Activated CD4-positive, alpha-beta memory T cell treated with anti-CD3 and anti-CD28 coated beads for 36 hours (primary cell): ENCODE results near the gene SNRNP25. TPM values are rescaled to one million over a fixed set of nuclear protein-coding genes. Genes with fewer than 3 reads are reported as not detected.
A peak's percentile ranks its signal among the peaks of the same experiment; 100 is the strongest.
"Not testable (repeated sequence)": the region's sequence is repeated elsewhere in the genome, so short reads cannot be mapped to it uniquely, and the experiment has no call there.

ENCODE experiments used
- CTCF ChIA-PET: fragments of 350-600 bp; sonication (Branson Sonifier 250); formaldehyde crosslinking; loops from one replicate; lab custom pipeline; 2021; ENCODE audit warnings: antibody characterized with exemption, inconsistent platforms; lab: Charles Lee
- POLR2A ChIA-PET: fragments of 350-600 bp; sonication (Branson Sonifier 250); formaldehyde crosslinking; loops from one replicate; lab custom pipeline; 2021; ENCODE audit warnings: antibody characterized with exemption; lab: Charles Lee
- DNase-seq: peaks from one replicate; pipeline ENCODE4 v3.0.0-alpha.2; 2020
- H3K27ac Mint-ChIP-seq: one replicate; pipeline ENCODE4 v1.8.0; 2021; ENCODE audit warnings: mixed read lengths
- H3K27me3 Mint-ChIP-seq: one replicate; pipeline ENCODE4 v1.8.0; 2021; ENCODE audit warnings: mixed read lengths
- H3K36me3 Mint-ChIP-seq: one replicate; pipeline ENCODE4 v1.8.0; 2021; ENCODE audit warnings: mixed read lengths
- H3K4me1 Mint-ChIP-seq: one replicate; pipeline ENCODE4 v1.8.0; 2021; ENCODE audit warnings: low read depth, mixed read lengths
- H3K4me3 Mint-ChIP-seq: one replicate; pipeline ENCODE4 v1.8.0; 2021; ENCODE audit warnings: mild to moderate bottlenecking, mixed read lengths
- H3K9me3 Mint-ChIP-seq: one replicate; pipeline ENCODE4 v1.8.0; 2021; ENCODE audit warnings: mixed read lengths
- intact Hi-C: fragments of 100-400 bp; cut with micrococcal nuclease; formaldehyde crosslinking; loops from one replicate; pipeline ENCODE4 v1.15.1; 2023
- total RNA-seq, 2 experiments: library from RNA; stranded (reverse); gene quantifications; one replicate each; pipeline ENCODE4 v1.2.3, GENCODE V29; 2021

The SNRNP25 gene
- total RNA-seq, 2 experiments from 2014 or later = 48.5 to 51.1 TPM

DNA sequence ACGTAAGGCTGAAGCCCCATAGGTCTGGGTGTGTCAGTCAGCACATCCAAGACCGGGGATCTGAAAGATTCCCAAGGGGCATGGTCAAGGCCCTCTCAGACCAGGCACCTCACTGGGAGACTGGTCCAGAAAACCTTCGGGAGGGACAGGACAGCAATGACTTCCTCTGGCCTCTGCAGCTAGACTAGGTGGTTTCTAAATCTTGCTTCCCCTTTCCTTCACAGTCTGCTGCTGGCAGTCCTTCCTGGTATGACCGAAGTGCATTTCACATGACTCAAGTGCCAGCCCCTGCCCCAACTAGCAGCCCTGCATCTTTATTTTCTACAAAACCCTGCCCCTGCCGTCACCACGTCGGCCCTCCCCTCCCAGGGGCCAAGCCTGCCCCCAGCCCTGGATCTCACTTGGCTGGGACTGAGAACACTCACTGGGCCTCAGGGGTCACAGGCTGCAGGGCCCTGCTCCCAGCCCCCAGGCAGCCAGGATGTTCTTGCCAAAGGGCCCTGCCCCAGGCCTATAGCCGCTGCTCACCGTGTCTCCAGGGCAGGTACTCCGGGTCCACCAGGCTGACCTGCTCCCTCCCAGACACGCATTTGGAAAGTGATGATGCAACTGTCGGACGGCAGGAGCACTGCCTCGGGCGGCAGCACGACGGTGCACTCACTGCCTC, 18.5 kb upstream of the SNRNP25 start:
- ChIA-PET POLR2A (interaction anchor here (0.6 kb wide), 1 partner anchor 172 kb away, joined by 3 read pairs; no protein-coding TSS in a partner anchor), CTCF (no interaction called here)
- intact Hi-C loops = no loop called here
- Mint-ChIP-seq H3K27me3 (no peaks in the 10 kb centered on the region), H3K27ac (no peak overlapping the region), H3K36me3 (peaks cover 12% of the 10 kb centered on the region), H3K9me3 (no peaks in the 10 kb centered on the region), H3K4me3 (no peak overlapping the region), H3K4me1 (peaks cover 16% of the 10 kb centered on the region)
- no peak for DNase-seq

- peaks cover 17% of the 10 kb centered on the region for H3K4me1 Mint-ChIP-seq
- CTCF ChIA-PET = no interaction called here
- H3K27me3 Mint-ChIP-seq = no peaks in the 10 kb centered on the region
- H3K27ac Mint-ChIP-seq = no peak overlapping the region
- POLR2A ChIA-PET = no interaction called here
- DNase-seq = no peak
- intact Hi-C loops = no loop called here
- peaks cover 12% of the 10 kb centered on the region for H3K36me3 Mint-ChIP-seq
- H3K4me3 Mint-ChIP-seq = no peak overlapping the region
- H3K9me3 Mint-ChIP-seq = no peaks in the 10 kb centered on the region
Observed at GRCh38 chr16:35678-36305, 17.8 kb upstream of the SNRNP25 start.

DNA sequence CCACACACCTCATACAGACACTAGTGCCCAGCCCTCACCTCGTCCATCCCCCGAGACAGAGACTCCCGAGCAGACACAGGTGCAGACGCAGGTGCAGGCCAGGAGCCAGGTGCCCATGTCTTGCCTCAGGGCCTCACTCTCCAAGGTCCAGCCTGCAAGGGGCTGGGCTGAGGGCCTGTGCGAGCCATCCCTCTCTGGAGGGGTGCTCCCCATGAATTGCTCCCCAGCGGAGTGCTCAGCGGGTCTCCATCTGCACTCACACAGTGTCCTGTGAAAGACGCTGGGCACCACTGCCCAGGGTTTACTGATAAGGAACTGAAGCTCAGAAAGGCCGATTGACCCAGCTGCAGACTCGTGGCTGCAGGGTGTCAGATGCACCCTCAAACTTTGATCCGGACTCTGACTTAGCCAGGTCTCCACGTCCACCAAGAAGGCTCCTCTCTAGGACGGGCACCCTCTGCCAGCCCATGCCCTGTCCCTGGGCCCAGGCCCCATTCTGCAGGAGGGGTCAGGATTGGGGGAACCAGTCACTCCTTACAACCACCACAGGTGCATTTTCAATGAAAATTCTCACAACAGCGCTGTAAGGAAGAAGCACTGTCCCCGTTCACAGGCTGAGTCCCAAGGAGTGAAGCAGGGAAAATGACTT, 17.2 kb upstream of the SNRNP25 start:
- ChIA-PET POLR2A (no interaction called here), CTCF (no interaction called here)
- H3K4me1 Mint-ChIP-seq = peaks cover 20% of the 10 kb centered on the region
- no peak overlapping the region for H3K27ac Mint-ChIP-seq
- H3K9me3 Mint-ChIP-seq = no peaks in the 10 kb centered on the region
- no peaks in the 10 kb centered on the region for H3K27me3 Mint-ChIP-seq
- peaks cover 12% of the 10 kb centered on the region for H3K36me3 Mint-ChIP-seq
- intact Hi-C loops = no loop called here
- DNase-seq = no peak
- H3K4me3 Mint-ChIP-seq = no peak overlapping the region

DNA sequence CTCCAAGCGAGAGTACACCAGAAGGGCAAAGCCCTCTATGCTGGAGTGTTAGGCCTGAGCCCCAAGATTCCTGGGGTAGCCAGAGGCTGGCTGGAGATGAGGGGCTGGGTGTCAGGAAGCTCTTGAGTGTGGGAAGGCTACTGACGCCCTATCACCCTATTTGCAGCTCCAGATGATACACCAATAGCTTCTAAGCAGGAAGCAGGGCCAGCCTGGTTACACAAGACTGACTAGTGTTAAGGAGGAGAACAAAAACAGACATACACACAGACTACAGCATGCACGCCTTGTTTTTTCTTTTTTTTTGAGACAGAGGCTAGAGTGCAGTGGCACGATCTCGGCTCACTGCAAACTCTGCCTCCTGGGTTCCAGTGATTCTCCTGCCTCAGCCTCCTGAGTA, 16.1 kb upstream of the SNRNP25 start:
- Mint-ChIP-seq H3K9me3 (no peaks in the 10 kb centered on the region), H3K4me3 (no peak overlapping the region), H3K36me3 (peaks cover 20% of the 10 kb centered on the region), H3K27ac (no peak overlapping the region), H3K4me1 (peaks cover 28% of the 10 kb centered on the region), H3K27me3 (no peaks in the 10 kb centered on the region)
- intact Hi-C loops = no loop called here
- ChIA-PET CTCF (interaction anchor here (3.3 kb wide), 1 partner anchor 60 kb away, joined by 17 read pairs; no protein-coding TSS in a partner anchor), POLR2A (no interaction called here)
- no peak for DNase-seq

DNA sequence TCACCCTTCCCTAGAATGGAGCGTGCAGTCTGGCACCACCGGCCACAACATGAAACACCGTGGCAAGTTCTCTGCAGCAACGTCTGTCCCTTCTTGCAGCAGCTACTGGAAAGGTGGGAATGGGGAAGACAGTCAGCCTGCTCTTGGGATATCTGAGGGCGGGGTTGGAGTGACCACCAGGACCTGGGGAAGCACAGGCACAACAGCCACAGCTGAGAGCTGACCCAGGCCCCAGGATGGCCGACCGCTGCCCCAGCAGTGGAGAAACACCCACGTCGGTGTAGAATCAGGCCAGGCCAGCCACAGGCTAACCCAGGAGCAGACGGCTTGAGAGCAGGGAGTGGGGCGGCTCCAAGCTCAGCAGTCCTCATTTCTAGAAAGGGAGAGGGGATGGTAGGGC, 15.4 kb upstream of the SNRNP25 start:
- H3K27me3 Mint-ChIP-seq, DNase-seq, H3K4me3 Mint-ChIP-seq, H3K9me3 Mint-ChIP-seq, intact Hi-C loops, H3K27ac Mint-ChIP-seq: not testable (repeated sequence)
- H3K36me3 Mint-ChIP-seq = peaks cover 23% of the 10 kb centered on the region
- peaks cover 35% of the 10 kb centered on the region for H3K4me1 Mint-ChIP-seq
- POLR2A ChIA-PET = interaction anchor here (1.1 kb wide), 1 partner anchor 15 kb away, joined by 5 read pairs; the partner anchor contains the start of genes POLR3K and SNRNP25
- CTCF ChIA-PET = interaction anchor here (3.3 kb wide), 1 partner anchor 59 kb away, joined by 17 read pairs; no protein-coding TSS in a partner anchor

- ChIA-PET CTCF (interaction anchor here (1.2 to 3.3 kb wide), 2 partner anchors 28 to 58 kb away, joined by 3 to 17 read pairs; no protein-coding TSS in a partner anchor), POLR2A (interaction anchor here (1.1 kb wide), 1 partner anchor 14 kb away, joined by 5 read pairs; the partner anchor contains the start of genes POLR3K and SNRNP25)
- no peak overlapping the region for H3K4me3 Mint-ChIP-seq
- peaks cover 29% of the 10 kb centered on the region for H3K36me3 Mint-ChIP-seq
- no peak overlapping the region for H3K27ac Mint-ChIP-seq
- H3K4me1 Mint-ChIP-seq = peaks cover 37% of the 10 kb centered on the region
- peak; percentile 68 for DNase-seq
- intact Hi-C loops = no loop called here
- no peaks in the 10 kb centered on the region for H3K27me3 Mint-ChIP-seq
- H3K9me3 Mint-ChIP-seq = no peaks in the 10 kb centered on the region
Observed at GRCh38 chr16:38941-39892, 14.4 kb upstream of the SNRNP25 start.

- H3K36me3 Mint-ChIP-seq = peaks cover 32% of the 10 kb centered on the region
- CTCF ChIA-PET = no interaction called here
Observed at GRCh38 chr16:41439-42068, 12.1 kb upstream of the SNRNP25 start.

GRCh38 chr16:42069-42457, 11.6 kb upstream of the SNRNP25 start:
- Mint-ChIP-seq H3K4me1 (peaks cover 39% of the 10 kb centered on the region), H3K27me3 (no peaks in the 10 kb centered on the region), H3K9me3 (no peaks in the 10 kb centered on the region), H3K36me3 (peaks cover 34% of the 10 kb centered on the region), H3K4me3 (no peak overlapping the region), H3K27ac (no peak overlapping the region)
- POLR2A ChIA-PET = no interaction called here
- intact Hi-C loops = no loop called here
- CTCF ChIA-PET = interaction anchor here (1.7 kb wide), 1 partner anchor 55 kb away, joined by 4 read pairs; no protein-coding TSS in a partner anchor
- DNase-seq = no peak

More at GRCh38 chr16:41439-42068, 12.1 kb upstream of the SNRNP25 start:
- intact Hi-C loops = no loop called here
- no peak for DNase-seq
- H3K4me3 Mint-ChIP-seq = no peak overlapping the region
- no peaks in the 10 kb centered on the region for H3K9me3 Mint-ChIP-seq
- H3K27me3 Mint-ChIP-seq = no peaks in the 10 kb centered on the region
- no peak overlapping the region for H3K27ac Mint-ChIP-seq
- H3K4me1 Mint-ChIP-seq = peaks cover 39% of the 10 kb centered on the region
- POLR2A ChIA-PET = no interaction called here

GRCh38 chr16:42691-43090, 10.9 kb upstream of the SNRNP25 start:
- POLR2A ChIA-PET = no interaction called here
- no peaks in the 10 kb centered on the region for H3K27me3 Mint-ChIP-seq
- intact Hi-C loops = no loop called here
- H3K9me3 Mint-ChIP-seq = no peaks in the 10 kb centered on the region
- H3K27ac Mint-ChIP-seq = no peak overlapping the region
- CTCF ChIA-PET = interaction anchor here (1.7 kb wide), 1 partner anchor 54 kb away, joined by 4 read pairs; no protein-coding TSS in a partner anchor
- H3K4me1 Mint-ChIP-seq = peaks cover 39% of the 10 kb centered on the region
- no peak for DNase-seq
- H3K36me3 Mint-ChIP-seq = peaks cover 38% of the 10 kb centered on the region
- H3K4me3 Mint-ChIP-seq = no peak overlapping the region

DNA sequence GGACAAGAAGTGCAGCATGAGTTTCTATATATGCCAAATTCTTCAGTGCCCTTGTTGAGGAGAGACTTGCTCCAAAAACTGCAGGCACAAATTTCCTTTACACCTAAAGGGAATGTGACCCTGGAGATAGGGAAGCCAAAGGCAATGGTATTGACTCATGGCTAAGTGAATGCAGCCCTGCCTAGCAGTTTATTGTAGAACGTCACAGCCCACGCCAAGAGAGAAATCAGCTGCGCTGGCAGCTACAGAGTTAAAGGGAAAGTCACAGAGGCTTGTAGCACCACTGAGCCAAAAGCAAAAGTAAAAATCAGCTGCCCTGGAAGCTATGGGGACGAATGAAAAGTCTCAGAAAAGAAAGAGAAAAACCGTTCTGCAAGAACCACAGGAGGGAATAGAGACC, 10.3 kb upstream of the SNRNP25 start:
- intact Hi-C loops = no loop called here
- DNase-seq = no peak
- ChIA-PET POLR2A (no interaction called here), CTCF (interaction anchor here (1.0 to 1.7 kb wide), 2 partner anchors 22 to 54 kb away, joined by 4 read pairs; no protein-coding TSS in a partner anchor)
- peaks cover 40% of the 10 kb centered on the region for H3K36me3 Mint-ChIP-seq
- H3K4me3 Mint-ChIP-seq = no peak overlapping the region
- no peaks in the 10 kb centered on the region for H3K27me3 Mint-ChIP-seq
- no peak overlapping the region for H3K27ac Mint-ChIP-seq
- peaks cover 39% of the 10 kb centered on the region for H3K4me1 Mint-ChIP-seq
- H3K9me3 Mint-ChIP-seq = no peaks in the 10 kb centered on the region

GRCh38 chr16:44655-45054, 9.0 kb upstream of the SNRNP25 start:
- intact Hi-C loops = no loop called here
- DNase-seq = no peak
- Mint-ChIP-seq H3K4me3 (no peak overlapping the region), H3K27me3 (no peaks in the 10 kb centered on the region), H3K4me1 (peaks cover 28% of the 10 kb centered on the region), H3K27ac (no peak overlapping the region), H3K9me3 (no peaks in the 10 kb centered on the region), H3K36me3 (peaks cover 38% of the 10 kb centered on the region)
- CTCF ChIA-PET = interaction anchor here (1.1 kb wide), 1 partner anchor 52 kb away, joined by 3 read pairs; no protein-coding TSS in a partner anchor
- POLR2A ChIA-PET = interaction anchor here (0.5 kb wide), 1 partner anchor 95 kb away, joined by 3 read pairs; no protein-coding TSS in a partner anchor
